ENCODE data around the gene MCOLN1.

GRCh38 chr19:7521551-7522071 is 813 bp upstream of the MCOLN1 start:
- TF ChIP-seq POLR2A (IDR thresholded peaks at IDR 0.05; ENCODE audit: low read depth, low read length) (no peak), POLR2AphosphoS5 (IDR thresholded peaks at IDR 0.05; ENCODE audit: insufficient read depth, low read depth, low read length) (no peak), EZH2 (IDR thresholded peaks at IDR 0.05; ENCODE audit: borderline replicate concordance, low read depth, low read length, severe bottlenecking) (no peak), MYC (IDR thresholded peaks at IDR 0.05; ENCODE audit: low read depth, low read length) (no peak), FOS (IDR thresholded peaks at IDR 0.05; ENCODE audit: borderline replicate concordance, insufficient read depth, low read length) (no peak), JUN (IDR thresholded peaks at IDR 0.05; ENCODE audit: borderline replicate concordance, insufficient read depth, insufficient read length, low read depth) (no peak)
- TF ChIP-seq, protein P1, sequence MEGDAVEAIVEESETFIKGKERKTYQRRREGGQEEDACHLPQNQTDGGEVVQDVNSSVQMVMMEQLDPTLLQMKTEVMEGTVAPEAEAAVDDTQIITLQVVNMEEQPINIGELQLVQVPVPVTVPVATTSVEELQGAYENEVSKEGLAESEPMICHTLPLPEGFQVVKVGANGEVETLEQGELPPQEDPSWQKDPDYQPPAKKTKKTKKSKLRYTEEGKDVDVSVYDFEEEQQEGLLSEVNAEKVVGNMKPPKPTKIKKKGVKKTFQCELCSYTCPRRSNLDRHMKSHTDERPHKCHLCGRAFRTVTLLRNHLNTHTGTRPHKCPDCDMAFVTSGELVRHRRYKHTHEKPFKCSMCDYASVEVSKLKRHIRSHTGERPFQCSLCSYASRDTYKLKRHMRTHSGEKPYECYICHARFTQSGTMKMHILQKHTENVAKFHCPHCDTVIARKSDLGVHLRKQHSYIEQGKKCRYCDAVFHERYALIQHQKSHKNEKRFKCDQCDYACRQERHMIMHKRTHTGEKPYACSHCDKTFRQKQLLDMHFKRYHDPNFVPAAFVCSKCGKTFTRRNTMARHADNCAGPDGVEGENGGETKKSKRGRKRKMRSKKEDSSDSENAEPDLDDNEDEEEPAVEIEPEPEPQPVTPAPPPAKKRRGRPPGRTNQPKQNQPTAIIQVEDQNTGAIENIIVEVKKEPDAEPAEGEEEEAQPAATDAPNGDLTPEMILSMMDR (IDR thresholded peaks at IDR 0.05; ENCODE audit: extremely low read depth in 1 of 2, insufficient read depth in 1 of 2, low read depth in 1 of 2, low read length in 2 of 2) = no peak
- TF ChIP-seq, protein P2, sequence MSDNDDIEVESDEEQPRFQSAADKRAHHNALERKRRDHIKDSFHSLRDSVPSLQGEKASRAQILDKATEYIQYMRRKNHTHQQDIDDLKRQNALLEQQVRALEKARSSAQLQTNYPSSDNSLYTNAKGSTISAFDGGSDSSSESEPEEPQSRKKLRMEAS (IDR thresholded peaks at IDR 0.05; ENCODE audit: insufficient read depth, insufficient read length) = no peak
